Spinal cord (tissue), 10 donors: ENCODE measurements around the gene TVP23A. TPM values are rescaled to one million over a fixed set of nuclear protein-coding genes. Genes with fewer than 3 reads are reported as not detected.
"Not testable (repeated sequence)": the region's sequence is repeated elsewhere in the genome, so short reads cannot be mapped to it uniquely, and the experiment has no call there.

ENCODE experiments used
- DNase-seq, 6 donors: peaks; one replicate each; pipeline versions ENCODE4 v3.0.0 to v3.0.0-alpha.2; 2013 to 2015; ENCODE audit warnings: low spot score in 6 of 6, low read depth in 4 of 6
- H3K27ac ChIP-seq: one replicate; pipeline ENCODE4 v1.5.1; 2013; ENCODE audit warnings: low read depth, low read length, control low read depth
- H3K27me3 ChIP-seq: one replicate; pipeline ENCODE4 v1.6.1; 2013; ENCODE audit warnings: low read length; ENCODE audit not compliant: control insufficient read depth, insufficient read depth
- H3K36me3 ChIP-seq: one replicate; pipeline ENCODE4 v1.6.1; 2013; ENCODE audit warnings: low read length; ENCODE audit not compliant: control insufficient read depth, insufficient read depth
- H3K4me1 ChIP-seq: one replicate; pipeline ENCODE4 v1.6.1; 2013; ENCODE audit warnings: low read length; ENCODE audit not compliant: control insufficient read depth, insufficient read depth
- H3K4me3 ChIP-seq: one replicate; pipeline ENCODE4 v1.5.1; 2013; ENCODE audit warnings: low read depth, low read length, control low read depth
- H3K9me3 ChIP-seq: one replicate; pipeline ENCODE4 v1.6.1; 2013; ENCODE audit warnings: low read length; ENCODE audit not compliant: control insufficient read depth, insufficient read depth
- WGBS: methylation state at CpG from one replicate; pipeline ENCODE4 v1.1.5; 2013; ENCODE audit warnings: missing lambda C conversion rate; ENCODE audit not compliant: insufficient coverage; 5-methylcytosine and 5-hydroxymethylcytosine counted together
- polyA plus RNA-seq, 2 donors: library from polyadenylated mRNA; unstranded; fragments of 120-200 nt; gene quantifications; one replicate each; pipeline ENCODE4 v1.2.1, GENCODE V29; 2013; ENCODE audit not compliant: insufficient read length in 2 of 2
- total RNA-seq, 2 donors: library from RNA; depleted of rRNA in 1 of 2; stranded (reverse); fragments of 120-200 nt in 1 of 2; fragments of >200 nt in 1 of 2; gene quantifications; one replicate each; pipeline versions ENCODE4 v1.2.3 to v1.2.4, GENCODE V29; 2013 to 2014
- donor health status: healthy.

Gene TVP23A
- total and polyA plus RNA-seq, 4 donors: 8.5 to 27.3 (median 16.0) TPM

- Histone ChIP-seq H3K4me1 (peaks cover 11% of the 10 kb centered on the region), H3K36me3 (peaks cover 16% of the 10 kb centered on the region), H3K27ac (peak within 1 kb of the TSS; percentile 98), H3K9me3 (no peaks in the 10 kb centered on the region), H3K27me3 (no peaks in the 10 kb centered on the region), H3K4me3 (peak within 1 kb of the TSS; percentile 61)
- DNase-seq: peak; percentile 96 to 99 (median 98)
- under 1% methylated on average over 57 of the region's 57 CpGs for WGBS
Measured at GRCh38 chr16:10743610-10744369, 74.8 kb downstream of the TVP23A start, which contains the start of gene NUBP1. Gene NUBP1, plus strand, starts transcription at chr16:10743842. Its CDS starts 22 bp downstream, at chr16:10743864.

- peak overlapping the region; percentile 61 for H3K4me3 ChIP-seq
- no peaks in the 10 kb centered on the region for H3K9me3 ChIP-seq
- peak overlapping the region; percentile 98 for H3K27ac ChIP-seq
- DNase-seq: no peak
- peaks cover 12% of the 10 kb centered on the region for H3K36me3 ChIP-seq
- peaks cover 11% of the 10 kb centered on the region for H3K4me1 ChIP-seq
- H3K27me3 ChIP-seq: no peaks in the 10 kb centered on the region
- WGBS: 5% methylated on average over 2 of the region's 5 CpGs
Measured at GRCh38 chr16:10743227-10743609, 75.4 kb downstream of the TVP23A start.

- 61% methylated on average over 2 of the region's 4 CpGs for WGBS
- no peaks in the 10 kb centered on the region for H3K27me3 ChIP-seq
- H3K27ac ChIP-seq: no peak overlapping the region
- peak in 2 of 6 donors; percentile 59 to 76 for DNase-seq
- no peaks in the 10 kb centered on the region for H3K9me3 ChIP-seq
- H3K36me3 ChIP-seq: peaks cover 5% of the 10 kb centered on the region
- H3K4me1 ChIP-seq: peaks cover 14% of the 10 kb centered on the region
- H3K4me3 ChIP-seq: no peak overlapping the region
Measured at GRCh38 chr16:10741844-10742243, 76.8 kb downstream of the TVP23A start.

GRCh38 chr16:10741249-10741648 lies 77.3 kb downstream of the TVP23A start:
- H3K4me1 ChIP-seq: peaks cover 14% of the 10 kb centered on the region
- H3K27me3 ChIP-seq, DNase-seq, H3K27ac ChIP-seq, H3K9me3 ChIP-seq, H3K4me3 ChIP-seq, H3K36me3 ChIP-seq: not testable (repeated sequence)
- WGBS: 96% methylated on average over 10 of the region's 10 CpGs

GRCh38 chr16:10740845-10741208 lies 77.8 kb downstream of the TVP23A start:
- no peak for DNase-seq
- WGBS: 77% methylated on average over 2 of the region's 2 CpGs
- H3K4me3 ChIP-seq: no peak overlapping the region
- H3K9me3 ChIP-seq: no peaks in the 10 kb centered on the region
- H3K27me3 ChIP-seq: no peaks in the 10 kb centered on the region
- no peak overlapping the region for H3K27ac ChIP-seq
- peaks cover 14% of the 10 kb centered on the region for H3K4me1 ChIP-seq
- no peaks in the 10 kb centered on the region for H3K36me3 ChIP-seq

GRCh38 chr16:10740000-10740844 lies 78.4 kb downstream of the TVP23A start:
- Histone ChIP-seq H3K4me1 (peaks cover 13% of the 10 kb centered on the region), H3K4me3 (no peak overlapping the region), H3K27me3 (no peaks in the 10 kb centered on the region), H3K9me3 (no peaks in the 10 kb centered on the region), H3K36me3 (no peaks in the 10 kb centered on the region), H3K27ac (no peak overlapping the region)
- 91% methylated on average over 8 of the region's 10 CpGs for WGBS
- no peak for DNase-seq

GRCh38 chr16:10738231-10739077 lies 80.1 kb downstream of the TVP23A start:
- peak in 1 of 6 donors; percentile 77 for DNase-seq
- Histone ChIP-seq H3K27ac (no peak overlapping the region), H3K4me1 (peaks cover 3% of the 10 kb centered on the region), H3K4me3 (no peak overlapping the region), H3K27me3 (no peaks in the 10 kb centered on the region), H3K9me3 (no peaks in the 10 kb centered on the region), H3K36me3 (no peaks in the 10 kb centered on the region)
- WGBS: 68% methylated on average over 8 of the region's 12 CpGs

GRCh38 chr16:10737068-10737625 lies 81.4 kb downstream of the TVP23A start:
- Histone ChIP-seq H3K4me3 (no peak overlapping the region), H3K27me3 (no peaks in the 10 kb centered on the region), H3K9me3 (no peaks in the 10 kb centered on the region), H3K27ac (no peak overlapping the region), H3K36me3 (no peaks in the 10 kb centered on the region), H3K4me1 (peaks cover 3% of the 10 kb centered on the region)
- 0% methylated on average over 3 of the region's 12 CpGs for WGBS
- peak; percentile 56 to 93 (median 66) for DNase-seq

- no peaks in the 10 kb centered on the region for H3K4me1 ChIP-seq
- no peaks in the 10 kb centered on the region for H3K27me3 ChIP-seq
- WGBS: 87% methylated on average over 6 of the region's 7 CpGs
- DNase-seq: no peak
- H3K4me3 ChIP-seq: no peak overlapping the region
- no peak overlapping the region for H3K27ac ChIP-seq
- no peaks in the 10 kb centered on the region for H3K36me3 ChIP-seq
- H3K9me3 ChIP-seq: no peaks in the 10 kb centered on the region
Measured at GRCh38 chr16:10731790-10732189, 86.8 kb downstream of the TVP23A start.
